Measurements from ENCODE around the gene D2HGDH. TPM values are rescaled to one million over a fixed set of nuclear protein-coding genes. Genes with fewer than 3 reads are reported as not detected.

The D2HGDH gene
- total RNA-seq, 4 donors from 2014 or later, result 24.7 to 58.8 (median 43.9) TPM

Other genes with a start within 250 kb of the D2HGDH start
- gene STK25, start 226.0 kb upstream of the D2HGDH start, total RNA-seq, result 100 to 1,000 TPM; 234 to 301 (median 275) TPM
- 10 to 100 TPM; 49.6 to 81.6 (median 71.4) TPM for gene BOK, start 175.9 kb upstream of the D2HGDH start, total RNA-seq
- 10 to 100 TPM; 27.3 to 61.2 (median 42.0) TPM for gene THAP4, start 97.5 kb upstream of the D2HGDH start, total RNA-seq
- gene ATG4B, start 96.9 kb upstream of the D2HGDH start, total RNA-seq, result 100 to 1,000 TPM in 2 of 4 donors, 10 to 100 TPM in 2; 61.8 to 146 (median 87.2) TPM
- 10 to 100 TPM; 20.5 to 35.4 (median 21.3) TPM for gene DTYMK, start 47.8 kb upstream of the D2HGDH start, total RNA-seq
- gene ING5, start 32.6 kb upstream of the D2HGDH start, total RNA-seq, result 10 to 100 TPM; 33.4 to 73.3 (median 56.2) TPM
- 1 to 10 TPM in 1 of 4 donors, under 1 TPM in 2, not detected in 1; 0.21 to 3.9 (median 0.30) TPM for gene GAL3ST2, start 42.2 kb downstream of the D2HGDH start, total RNA-seq
- gene NEU4, start 74.6 kb downstream of the D2HGDH start, total RNA-seq, result 1 to 10 TPM in 2 of 4 donors, not detected in 2; 1.1 to 1.6 TPM
- under 1 TPM in 3 of 4 donors, not detected in 1; 0.22 to 0.60 (median 0.42) TPM for gene PDCD1, start 124.3 kb downstream of the D2HGDH start, total RNA-seq
- gene RTP5, start 135.1 kb downstream of the D2HGDH start, total RNA-seq, result not detected